EH (cell line): ENCODE results near the gene DCUN1D1.

Experiments used
- DNase-seq: peaks from one replicate; pipeline ENCODE4 v3.0.0-alpha.2; 2015; ENCODE audit warnings: low read depth

DCUN1D1 gene

GRCh38 chr3:182972387-182972786 is 8.0 kb downstream of the DCUN1D1 start:
- no peak for DNase-seq

- DNase-seq: peak; percentile 41
Measured at GRCh38 chr3:182971637-182972036, 8.7 kb downstream of the DCUN1D1 start.

GRCh38 chr3:182970811-182971418 is 9.4 kb downstream of the DCUN1D1 start:
- no peak for DNase-seq

GRCh38 chr3:182969853-182970252 is 10.5 kb downstream of the DCUN1D1 start:
- no peak for DNase-seq

- peak; percentile 76 for DNase-seq
Measured at GRCh38 chr3:182969277-182969676, 11.1 kb downstream of the DCUN1D1 start.

GRCh38 chr3:182967218-182968204 is 12.8 kb downstream of the DCUN1D1 start:
- peak; percentile 15 for DNase-seq

- DNase-seq: no peak
Measured at GRCh38 chr3:182965861-182966366, 14.4 kb downstream of the DCUN1D1 start.

GRCh38 chr3:182964179-182964578 is 16.2 kb downstream of the DCUN1D1 start:
- DNase-seq: no peak

- no peak for DNase-seq
Measured at GRCh38 chr3:182962166-182962565, 18.2 kb downstream of the DCUN1D1 start.

GRCh38 chr3:182959474-182960350 is 20.6 kb downstream of the DCUN1D1 start:
- DNase-seq: no peak

- no peak for DNase-seq
Measured at GRCh38 chr3:182957676-182958266, 22.6 kb downstream of the DCUN1D1 start.

- no peak for DNase-seq
Measured at GRCh38 chr3:182957226-182957625, 23.1 kb downstream of the DCUN1D1 start.

GRCh38 chr3:182954553-182955235 is 25.6 kb downstream of the DCUN1D1 start:
- DNase-seq: no peak

GRCh38 chr3:182949688-182950087 is 30.6 kb downstream of the DCUN1D1 start:
- no peak for DNase-seq

- DNase-seq: no peak
Measured at GRCh38 chr3:182948305-182948704, 32.0 kb downstream of the DCUN1D1 start.

GRCh38 chr3:182947888-182948287 is 32.5 kb downstream of the DCUN1D1 start:
- peak; percentile 3 for DNase-seq

- DNase-seq: no peak
Measured at GRCh38 chr3:182941719-182942118, 38.6 kb downstream of the DCUN1D1 start.

GRCh38 chr3:182940266-182940808 is 40.0 kb downstream of the DCUN1D1 start:
- no peak for DNase-seq

- DNase-seq: peak; percentile 12
Measured at GRCh38 chr3:182937293-182938051, 42.9 kb downstream of the DCUN1D1 start.

- DNase-seq: no peak
Measured at GRCh38 chr3:182936918-182937285, 43.4 kb downstream of the DCUN1D1 start.
